Nephron progenitor cell (in vitro differentiated cells): ENCODE measurements around the gene CPA1.

Experiments used
- DNase-seq: peaks from one replicate; pipeline ENCODE4 v3.0.0; 2021
- H3K27ac Mint-ChIP-seq: 2 replicates; pipeline ENCODE4 v1.8.0; 2021; ENCODE audit warnings: mild to moderate bottlenecking, moderate library complexity, mixed read lengths
- H3K27me3 Mint-ChIP-seq: 2 replicates; pipeline ENCODE4 v1.8.0; 2021; ENCODE audit warnings: mild to moderate bottlenecking, low read depth, mixed read lengths; ENCODE audit not compliant: poor library complexity
- H3K36me3 Mint-ChIP-seq: 2 replicates; pipeline ENCODE4 v1.8.0; 2021; ENCODE audit warnings: low read depth, mixed read lengths
- H3K4me1 Mint-ChIP-seq: 2 replicates; pipeline ENCODE4 v1.8.0; 2021; ENCODE audit warnings: mixed read lengths
- H3K4me3 Mint-ChIP-seq: 2 replicates; pipeline ENCODE4 v1.8.0; 2021; ENCODE audit warnings: mild to moderate bottlenecking, moderate library complexity, mixed read lengths
- H3K9me3 Mint-ChIP-seq: 2 replicates; pipeline ENCODE4 v1.8.0; 2021; ENCODE audit warnings: mild to moderate bottlenecking, moderate library complexity, mixed read lengths
- TF ChIP-seq, protein P1 (sequence below): fragments of 200-600 bp; sonication (generic); IDR thresholded peaks from 2 replicates; pipeline ENCODE4 v1.5.0; 2021; ENCODE audit warnings: antibody characterized with exemption

Gene CPA1

DNA sequence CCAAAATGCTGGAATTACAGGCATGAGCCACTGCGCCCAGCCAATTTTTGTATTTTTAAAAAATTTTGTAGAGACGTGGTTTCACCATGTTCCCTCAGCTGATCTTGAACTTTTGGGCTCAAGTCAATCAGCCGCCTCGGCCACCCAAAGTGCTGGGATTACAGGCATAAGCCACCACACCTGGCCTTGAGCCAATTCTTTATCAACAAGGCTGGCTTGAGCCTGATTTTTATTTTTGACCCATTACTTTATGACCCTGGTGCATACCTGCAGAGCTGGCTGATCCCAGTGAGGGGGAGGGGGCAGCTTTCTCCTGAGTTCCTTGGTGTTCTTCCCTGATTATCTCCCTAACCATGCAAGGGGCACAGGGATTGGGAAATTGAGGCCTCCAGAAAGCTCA is 15.8 kb upstream of the CPA1 start:
- peaks cover 62% of the 10 kb centered on the region for H3K4me1 Mint-ChIP-seq

GRCh38 chr7:130365088-130365487 is 15.2 kb upstream of the CPA1 start:
- H3K4me1 Mint-ChIP-seq, result peaks cover 68% of the 10 kb centered on the region
- peak overlapping the region; percentile 33 for H3K4me3 Mint-ChIP-seq
- TF ChIP-seq, protein P1, sequence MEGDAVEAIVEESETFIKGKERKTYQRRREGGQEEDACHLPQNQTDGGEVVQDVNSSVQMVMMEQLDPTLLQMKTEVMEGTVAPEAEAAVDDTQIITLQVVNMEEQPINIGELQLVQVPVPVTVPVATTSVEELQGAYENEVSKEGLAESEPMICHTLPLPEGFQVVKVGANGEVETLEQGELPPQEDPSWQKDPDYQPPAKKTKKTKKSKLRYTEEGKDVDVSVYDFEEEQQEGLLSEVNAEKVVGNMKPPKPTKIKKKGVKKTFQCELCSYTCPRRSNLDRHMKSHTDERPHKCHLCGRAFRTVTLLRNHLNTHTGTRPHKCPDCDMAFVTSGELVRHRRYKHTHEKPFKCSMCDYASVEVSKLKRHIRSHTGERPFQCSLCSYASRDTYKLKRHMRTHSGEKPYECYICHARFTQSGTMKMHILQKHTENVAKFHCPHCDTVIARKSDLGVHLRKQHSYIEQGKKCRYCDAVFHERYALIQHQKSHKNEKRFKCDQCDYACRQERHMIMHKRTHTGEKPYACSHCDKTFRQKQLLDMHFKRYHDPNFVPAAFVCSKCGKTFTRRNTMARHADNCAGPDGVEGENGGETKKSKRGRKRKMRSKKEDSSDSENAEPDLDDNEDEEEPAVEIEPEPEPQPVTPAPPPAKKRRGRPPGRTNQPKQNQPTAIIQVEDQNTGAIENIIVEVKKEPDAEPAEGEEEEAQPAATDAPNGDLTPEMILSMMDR, result no peak
- H3K27ac Mint-ChIP-seq, result peak overlapping the region; percentile 37
- DNase-seq, result no peak
- H3K9me3 Mint-ChIP-seq, result peaks cover 14% of the 10 kb centered on the region
- no peaks in the 10 kb centered on the region for H3K27me3 Mint-ChIP-seq
- peaks cover 8% of the 10 kb centered on the region for H3K36me3 Mint-ChIP-seq

More for the DNA sequence above, 15.8 kb upstream of the CPA1 start:
- no peak for DNase-seq
- H3K27me3 Mint-ChIP-seq, result no peaks in the 10 kb centered on the region
- no peak overlapping the region for H3K4me3 Mint-ChIP-seq
- peaks cover 14% of the 10 kb centered on the region for H3K36me3 Mint-ChIP-seq
- no peak overlapping the region for H3K27ac Mint-ChIP-seq
- peaks cover 20% of the 10 kb centered on the region for H3K9me3 Mint-ChIP-seq
- TF ChIP-seq, protein P1, result no peak

DNA sequence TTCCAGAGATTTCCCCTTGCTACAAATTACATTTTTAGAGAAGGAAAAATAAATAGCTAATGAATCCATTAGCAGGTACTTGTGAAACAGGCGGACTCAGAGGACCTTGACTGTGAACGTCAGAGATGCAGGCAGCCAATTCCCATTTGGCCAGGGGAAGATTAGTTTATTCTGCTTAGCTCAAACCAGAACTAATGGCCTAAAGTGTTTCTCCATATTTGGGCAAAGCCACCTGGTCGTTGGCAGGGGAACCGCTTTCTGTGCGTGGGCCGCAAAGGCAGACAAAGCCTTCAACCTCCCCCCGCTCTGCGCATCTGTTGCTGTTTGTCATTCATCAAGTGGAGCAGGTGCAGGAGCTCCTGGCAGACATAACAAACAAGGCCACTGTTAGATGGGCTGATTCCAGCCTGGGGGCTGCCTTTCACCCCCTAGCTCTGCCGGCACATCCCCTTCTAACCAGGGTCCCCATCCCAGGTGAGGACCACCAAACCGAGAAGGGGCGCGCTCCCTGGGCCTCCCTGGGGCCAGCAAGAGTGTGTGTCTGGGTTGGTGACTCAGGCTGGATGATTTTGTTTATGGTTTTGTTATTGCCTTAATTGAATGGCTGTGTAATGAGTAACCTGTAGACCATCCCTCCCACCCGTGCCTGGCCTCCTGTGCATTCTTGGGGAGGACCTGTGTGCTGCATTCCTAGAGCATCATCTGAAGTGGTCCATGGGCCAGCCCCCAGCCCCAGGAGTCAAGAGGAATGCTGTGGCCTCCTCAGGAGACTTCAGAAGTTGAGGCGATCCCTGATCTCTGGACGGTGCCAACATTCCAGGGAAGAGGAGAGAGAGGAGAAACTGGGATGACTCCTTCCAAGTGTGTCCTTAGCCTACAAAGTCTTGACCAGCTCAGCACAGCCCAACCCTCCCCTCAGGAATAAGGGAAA is 14.5 kb upstream of the CPA1 start:
- Mint-ChIP-seq H3K4me1 (peaks cover 75% of the 10 kb centered on the region), H3K36me3 (peaks cover under 1% of the 10 kb centered on the region), H3K27me3 (no peaks in the 10 kb centered on the region), H3K4me3 (peak overlapping the region; percentile 33), H3K9me3 (peaks cover 7% of the 10 kb centered on the region), H3K27ac (peak overlapping the region; percentile 84)
- TF ChIP-seq, protein P1, result no peak
- DNase-seq, result peak; percentile 45

DNA sequence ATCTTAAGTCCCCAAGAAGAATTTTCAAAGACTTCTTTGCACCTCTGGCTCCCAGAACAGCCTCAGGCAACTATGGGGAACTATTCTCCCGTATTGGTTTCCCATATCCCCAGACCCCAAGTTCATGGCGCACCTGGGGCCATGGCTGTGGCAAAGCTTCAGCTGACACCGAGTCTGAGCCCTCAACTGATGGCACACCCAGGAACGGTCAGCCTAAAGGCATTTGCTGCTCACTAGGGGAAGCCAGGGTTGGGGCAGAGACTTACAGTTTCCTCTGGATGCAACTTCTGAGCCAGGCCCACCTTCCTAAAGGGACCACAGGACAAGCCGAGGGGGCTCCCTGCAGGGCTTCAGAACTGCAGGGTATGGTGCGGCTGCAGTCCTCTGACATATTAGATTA is 13.7 kb upstream of the CPA1 start:
- Mint-ChIP-seq H3K27me3 (no peaks in the 10 kb centered on the region), H3K36me3 (no peaks in the 10 kb centered on the region), H3K4me3 (no peak overlapping the region), H3K9me3 (no peaks in the 10 kb centered on the region), H3K4me1 (peaks cover 76% of the 10 kb centered on the region), H3K27ac (no peak overlapping the region)
- DNase-seq, result no peak
- TF ChIP-seq, protein P1, result no peak

DNA sequence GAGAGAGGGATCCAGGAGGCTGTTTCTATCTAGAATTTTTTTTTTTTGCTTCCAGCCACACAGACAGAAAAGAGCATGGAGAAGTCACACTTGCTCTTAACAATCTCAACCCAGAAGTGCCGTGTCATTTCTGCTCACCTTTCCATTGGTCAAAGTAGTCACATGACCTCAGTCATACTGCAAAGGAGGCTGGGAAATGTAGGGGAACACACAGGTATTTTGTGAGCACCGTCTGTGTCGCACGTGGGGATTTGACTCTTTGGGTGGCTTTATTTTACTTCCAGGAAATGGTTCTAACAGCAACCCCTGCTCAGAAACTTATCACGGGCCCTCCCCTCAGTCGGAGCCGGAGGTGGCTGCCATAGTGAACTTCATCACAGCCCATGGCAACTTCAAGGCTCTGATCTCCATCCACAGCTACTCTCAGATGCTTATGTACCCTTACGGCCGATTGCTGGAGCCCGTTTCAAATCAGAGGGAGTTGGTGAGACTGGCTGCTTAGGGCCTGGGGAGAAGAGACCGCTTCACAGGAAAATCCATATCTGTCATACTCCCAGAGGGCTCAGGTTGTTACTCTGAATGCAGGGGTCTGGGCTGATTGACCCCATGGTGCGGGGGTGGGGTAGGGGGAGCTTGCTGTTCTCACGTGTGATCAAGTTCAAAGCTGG is 13.1 kb upstream of the CPA1 start:
- Mint-ChIP-seq H3K4me3 (no peak overlapping the region), H3K27me3 (no peaks in the 10 kb centered on the region), H3K27ac (peak overlapping the region; percentile 59), H3K9me3 (peaks cover 6% of the 10 kb centered on the region), H3K4me1 (peaks cover 83% of the 10 kb centered on the region), H3K36me3 (peaks cover 5% of the 10 kb centered on the region)
- TF ChIP-seq, protein P1, result no peak
- DNase-seq, result no peak
